Stimulated activated CD4-positive, alpha-beta T cell treated with anti-CD3 and anti-CD28 coated beads, Interleukin-12 subunit alpha, Interleukin-12 subunit beta, amount 100 ng/mL, for 4 hours (primary cell): ENCODE results near the gene LDLRAD3.

Source experiments
- DNase-seq: peaks from one replicate; pipeline ENCODE4 v3.0.0-alpha.2; 2020

Gene LDLRAD3

DNA sequence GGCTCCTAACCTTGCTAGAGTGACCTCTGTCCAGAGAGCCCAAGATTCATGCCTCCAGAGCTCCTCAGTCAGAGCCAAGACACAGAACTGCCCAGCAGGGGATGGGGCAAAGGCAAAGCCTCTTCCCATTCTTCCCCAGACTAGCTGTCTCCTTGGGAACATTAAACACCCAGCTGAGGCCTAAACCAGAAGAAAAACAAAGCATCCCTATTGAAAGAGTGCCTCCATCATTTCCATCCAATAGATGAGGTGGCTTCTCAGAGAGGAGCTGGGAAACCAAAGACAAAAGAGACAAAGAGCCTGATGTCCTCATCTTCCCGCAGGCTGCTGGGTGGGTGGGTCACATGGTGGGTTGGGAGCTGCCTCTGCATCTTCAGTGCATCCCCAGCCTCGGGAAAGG lies 308.0 kb downstream of the LDLRAD3 start:
- DNase-seq, result no peak

DNA sequence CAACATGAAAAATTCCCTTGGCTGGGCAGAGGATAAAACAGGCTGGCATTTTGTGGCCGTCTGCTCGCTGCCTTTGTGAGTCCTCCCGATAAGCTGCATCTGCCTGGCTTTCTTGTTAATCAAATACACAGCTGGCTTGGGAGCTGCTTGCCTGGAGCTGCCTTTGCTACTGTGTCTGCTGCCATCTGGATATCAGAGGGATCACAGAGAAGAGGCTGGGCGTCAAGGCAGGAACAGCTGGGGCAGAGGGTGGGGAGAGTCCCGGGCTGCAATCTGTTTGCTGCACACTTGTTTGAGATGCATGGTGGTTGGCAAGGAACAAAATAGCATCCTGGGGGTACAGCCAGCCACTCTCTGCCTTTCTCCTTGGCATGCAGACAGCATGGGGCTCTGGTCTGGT lies 309.4 kb downstream of the LDLRAD3 start:
- DNase-seq, result no peak

DNA sequence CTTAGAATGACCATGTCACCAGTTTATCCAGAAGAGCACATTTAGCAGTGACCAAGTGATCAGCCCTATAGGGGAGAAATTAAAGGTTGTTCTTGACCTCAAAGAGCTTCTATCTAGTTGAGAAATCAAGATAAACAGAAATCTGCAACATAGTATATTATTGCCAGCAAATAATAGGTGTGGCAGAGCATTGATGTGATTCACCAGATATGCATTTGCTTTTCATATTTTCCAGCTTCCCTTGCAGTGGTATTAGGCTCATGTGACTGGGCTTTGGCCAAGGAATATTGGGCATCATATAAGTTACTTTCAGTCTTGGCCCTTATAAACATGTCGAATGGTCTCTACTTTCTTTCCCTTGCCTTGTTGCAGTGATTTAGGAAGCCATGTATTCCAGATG lies 310.9 kb downstream of the LDLRAD3 start:
- no peak for DNase-seq

DNA sequence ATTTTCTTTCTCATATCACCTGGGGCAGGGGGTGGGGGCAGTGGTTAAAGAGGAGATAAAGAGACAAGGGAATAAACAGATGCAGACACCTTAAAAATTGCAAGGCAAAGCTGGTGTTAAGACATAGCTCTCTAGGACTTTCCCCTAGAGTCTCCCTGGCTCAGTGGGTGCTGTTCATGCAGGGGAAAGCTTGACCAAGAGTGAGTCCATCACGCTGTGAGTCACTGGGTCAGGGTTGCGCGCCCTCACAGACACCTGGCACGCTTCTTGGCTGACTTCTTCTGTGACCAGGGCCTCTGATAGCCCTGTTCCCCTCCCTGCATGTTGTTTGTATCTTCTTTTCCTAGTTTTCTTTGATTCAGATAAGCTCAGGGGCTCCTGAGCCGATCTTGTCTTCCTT lies 313.5 kb downstream of the LDLRAD3 start:
- DNase-seq, result no peak

DNA sequence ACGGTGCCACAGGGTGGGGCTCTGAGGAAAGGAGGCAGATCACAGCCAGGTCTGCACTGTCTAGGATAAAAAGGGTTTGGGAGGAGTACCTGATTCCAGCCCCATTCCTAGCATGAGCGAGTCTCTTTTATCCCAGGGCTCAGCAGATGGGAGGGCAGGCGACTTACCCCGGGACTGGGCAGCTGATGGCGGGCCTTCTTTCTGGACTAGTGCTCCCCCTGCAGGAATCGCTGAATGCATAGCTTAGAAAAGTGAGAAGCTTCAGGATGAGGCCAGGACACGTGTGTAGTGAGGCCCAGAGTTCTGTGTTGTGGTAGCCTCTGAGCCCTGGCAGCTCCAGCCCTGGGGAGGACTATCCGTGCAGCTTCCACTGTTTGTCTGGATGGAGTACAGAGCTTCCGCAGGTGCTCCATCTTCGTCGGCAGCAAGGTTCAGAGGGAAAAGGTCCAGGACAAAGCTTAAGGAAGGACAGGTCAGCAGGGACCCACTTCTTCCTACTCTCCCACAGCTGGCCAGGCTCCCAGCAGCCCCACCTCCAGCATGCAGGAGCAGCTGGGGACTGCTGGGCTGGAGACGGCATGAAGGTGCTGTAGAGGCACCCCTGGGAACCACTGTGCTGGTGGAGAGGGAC lies 315.0 kb downstream of the LDLRAD3 start:
- DNase-seq, result peak; percentile 5

- DNase-seq, result no peak
These were observed 317.2 kb downstream of the LDLRAD3 start for GRCh38 chr11:36261094-36261493.

- no peak for DNase-seq
These were observed 320.4 kb downstream of the LDLRAD3 start for GRCh38 chr11:36264011-36264972.

- DNase-seq, result no peak
These were observed 321.1 kb downstream of the LDLRAD3 start for GRCh38 chr11:36264973-36265344.

GRCh38 chr11:36265793-36266628 lies 322.1 kb downstream of the LDLRAD3 start:
- DNase-seq, result peak; percentile 57

DNA sequence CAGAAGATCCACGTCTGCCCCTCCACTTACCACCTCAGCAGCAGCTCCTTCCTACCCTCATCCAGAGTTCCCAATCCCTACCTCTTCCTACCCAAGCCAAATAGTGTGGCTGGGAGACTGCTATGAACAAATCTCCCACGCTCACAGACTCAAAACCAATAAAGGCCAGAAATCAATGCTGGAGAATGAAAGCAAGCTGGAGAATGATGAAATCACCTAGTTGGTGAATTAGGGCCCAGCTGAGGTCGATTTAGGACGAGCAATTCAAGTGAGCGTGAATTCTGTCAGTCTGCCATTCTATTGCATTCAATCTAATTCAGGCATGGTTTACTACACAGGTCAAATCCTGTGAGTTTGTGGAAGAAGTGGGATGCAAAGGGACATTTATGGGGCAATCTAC lies 322.9 kb downstream of the LDLRAD3 start:
- no peak for DNase-seq

DNA sequence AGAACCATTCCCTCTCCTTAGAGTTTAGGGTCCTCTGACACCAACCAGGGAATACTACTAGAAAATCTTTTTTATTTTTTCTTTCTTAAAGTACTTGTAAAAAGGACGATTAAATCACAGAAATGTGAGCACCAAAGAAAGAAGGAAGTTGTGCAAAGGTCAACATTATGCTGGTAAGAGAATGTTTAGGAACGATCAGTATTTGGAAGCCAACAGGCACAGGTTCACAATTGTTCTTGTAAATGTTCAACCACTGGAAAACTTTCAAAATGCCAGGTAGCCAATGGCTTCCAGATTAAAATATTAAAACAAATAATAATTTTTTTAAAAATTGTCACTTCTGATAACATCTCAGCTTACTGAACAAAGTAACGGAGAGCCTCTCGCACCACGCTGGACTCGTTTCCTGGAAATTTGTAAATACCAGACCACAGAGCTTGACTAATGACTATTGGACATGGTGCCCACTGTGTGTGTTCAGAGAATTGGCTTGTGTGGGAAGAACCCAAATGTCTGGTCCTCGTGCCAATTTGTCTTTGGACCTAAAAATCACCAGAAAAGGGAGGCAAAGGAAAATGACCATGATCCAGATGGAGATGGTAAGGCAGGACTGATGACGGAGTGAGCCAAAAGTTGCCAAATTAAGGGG lies 324.6 kb downstream of the LDLRAD3 start:
- no peak for DNase-seq

GRCh38 chr11:36270701-36271100 lies 326.8 kb downstream of the LDLRAD3 start:
- no peak for DNase-seq

- no peak for DNase-seq
These were observed 328.0 kb downstream of the LDLRAD3 start for GRCh38 chr11:36271794-36272407.

DNA sequence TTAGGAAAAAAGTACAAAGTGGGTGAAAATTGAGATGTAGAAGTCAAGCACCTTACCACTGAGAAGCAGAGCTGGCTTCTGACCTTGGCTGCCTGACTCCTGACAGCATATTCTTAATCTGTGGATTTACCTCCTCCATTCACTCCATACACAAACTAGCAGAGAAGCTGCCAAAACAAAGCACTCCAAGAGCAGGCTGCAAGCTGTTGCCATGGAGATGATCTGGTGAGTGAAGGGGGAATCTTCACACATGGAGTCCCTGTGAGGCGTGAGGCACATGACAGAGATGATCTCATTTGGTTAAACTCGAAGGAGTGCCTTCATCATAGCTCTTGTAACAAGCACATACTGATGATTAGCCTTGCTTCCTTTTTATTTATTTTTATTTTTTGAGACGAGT lies 329.2 kb downstream of the LDLRAD3 start:
- no peak for DNase-seq

DNA sequence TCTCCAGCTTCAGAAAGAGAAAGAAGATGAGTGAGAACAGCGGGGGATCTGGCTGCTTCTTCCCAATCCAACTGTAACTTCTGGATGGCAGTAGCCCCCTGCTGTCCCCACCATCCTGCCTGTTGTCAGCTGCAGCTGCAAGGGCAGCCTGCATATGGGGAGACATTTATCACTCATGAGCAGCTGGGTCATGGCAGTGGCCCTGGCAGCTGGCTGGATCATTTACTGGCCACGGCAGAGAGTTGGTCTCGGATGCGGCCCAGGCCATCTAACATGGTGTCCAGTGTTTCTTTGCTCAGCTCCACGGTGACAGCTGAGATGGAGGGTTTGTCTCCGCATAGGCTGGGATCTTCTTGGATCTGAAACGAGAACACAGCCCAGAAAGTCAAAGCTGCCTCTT lies 330.6 kb downstream of the LDLRAD3 start:
- DNase-seq, result no peak

- DNase-seq, result no peak
These were observed 334.8 kb downstream of the LDLRAD3 start for GRCh38 chr11:36278531-36279282.

DNA sequence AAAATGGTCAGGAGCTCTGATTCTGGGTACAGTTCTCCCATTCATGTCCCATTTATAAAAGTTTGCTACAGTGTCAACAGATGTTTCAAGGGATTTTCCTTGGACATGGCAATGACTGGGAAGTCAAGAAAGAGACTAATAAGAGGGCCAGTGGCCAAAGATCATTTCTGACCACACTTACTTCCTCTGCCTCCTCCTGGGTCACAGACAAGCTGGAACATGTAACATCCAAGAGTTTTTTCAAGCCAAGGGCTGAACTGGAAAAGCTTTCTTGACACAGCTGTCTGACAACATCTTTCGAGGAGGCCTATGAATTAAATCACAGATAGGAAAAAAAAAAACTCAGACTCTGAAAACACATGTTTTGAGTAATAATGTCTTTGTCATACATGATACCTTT lies 336.7 kb downstream of the LDLRAD3 start:
- no peak for DNase-seq
